IMR-90 (cell line): ENCODE measurements around the gene ERGIC1. TPM values are rescaled to one million over a fixed set of nuclear protein-coding genes. Genes with fewer than 3 reads are reported as not detected.
A peak's percentile ranks its signal among the peaks of the same experiment; 100 is the strongest.

Source experiments
- ATAC-seq: fragments of 200-7000 bp; cut with Tn5 transposase; 2 replicates; pipeline ENCODE4 v1.9.1; 2020; ENCODE audit warnings: low read depth, mild to moderate bottlenecking, moderate library complexity
- BruUV-seq: library from RNA; stranded (reverse); fragments of 400-500 nt; replicated peaks from 2 replicates; lab custom pipeline; 2021; lab: Mats Ljungman, UMichigan
- CTCF ChIA-PET: fragments of 300-600 bp; formaldehyde crosslinking; extraction: SDS; loops from one replicate; lab custom pipeline; 2021; ENCODE audit warnings: antibody characterized with exemption; lab: Yijun Ruan, JAX
- POLR2A ChIA-PET: fragments of 300-600 bp; sonication (Branson Sonifier 250); formaldehyde crosslinking; loops from one replicate; lab custom pipeline; 2022; ENCODE audit warnings: antibody characterized with exemption; ENCODE audit not compliant: unreplicated experiment; lab: Charles Lee
- DNase-seq: peaks from one replicate; pipeline ENCODE4 v3.0.0; 2013
- H2AFZ ChIP-seq: replicated peaks from 2 replicates; pipeline ENCODE3; 2013; ENCODE audit warnings: low read length, mild to moderate bottlenecking; ENCODE audit not compliant: poor library complexity
- H2AK5ac ChIP-seq: 2 replicates; pipeline ENCODE4 v1.6.1; 2013; ENCODE audit warnings: low read depth, low read length, inconsistent platforms
- H2AK9ac ChIP-seq: replicated peaks from 2 replicates; pipeline ENCODE3; 2013; ENCODE audit warnings: mild to moderate bottlenecking, low read depth, low read length, moderate library complexity; ENCODE audit not compliant: poor library complexity
- H2BK120ac ChIP-seq: 2 replicates; pipeline ENCODE4 v1.6.1; 2013; ENCODE audit warnings: low read depth, low read length, inconsistent platforms
- H2BK15ac ChIP-seq: 3 replicates; pipeline ENCODE4 v1.6.1; 2013; ENCODE audit warnings: low read depth, low read length, inconsistent platforms
- H2BK20ac ChIP-seq: 2 replicates; pipeline ENCODE4 v1.6.1; 2013; ENCODE audit warnings: low read depth, mild to moderate bottlenecking, inconsistent platforms, low read length, moderate library complexity
- H2BK5ac ChIP-seq: 2 replicates; pipeline ENCODE4 v1.6.1; 2013; ENCODE audit warnings: mild to moderate bottlenecking, low read depth, low read length, inconsistent platforms; ENCODE audit not compliant: poor library complexity, severe bottlenecking
- H3K14ac ChIP-seq: replicated peaks from 2 replicates; pipeline ENCODE4 v1.6.1; 2013; ENCODE audit warnings: low read depth, low read length, inconsistent platforms
- H3K18ac ChIP-seq: 2 replicates; pipeline ENCODE4 v1.6.1; 2013; ENCODE audit warnings: low read depth, low read length, control low read depth
- H3K23ac ChIP-seq: 2 replicates; pipeline ENCODE4 v1.6.1; 2013; ENCODE audit warnings: low read depth, low read length, inconsistent platforms
- H3K27ac ChIP-seq: 2 replicates; pipeline ENCODE4 v1.5.1; 2013; ENCODE audit warnings: mild to moderate bottlenecking, control low read depth, low read length; ENCODE audit not compliant: insufficient read depth
- H3K27me3 ChIP-seq: 2 replicates; pipeline ENCODE4 v1.6.1; 2013; ENCODE audit warnings: low read length; ENCODE audit not compliant: control insufficient read depth, insufficient read depth
- H3K36me3 ChIP-seq: 2 replicates; pipeline ENCODE4 v1.6.1; 2013; ENCODE audit warnings: low read length, mixed read lengths; ENCODE audit not compliant: control insufficient read depth, insufficient read depth
- H3K4ac ChIP-seq: 2 replicates; pipeline ENCODE4 v1.6.1; 2013; ENCODE audit warnings: low read depth, low read length, inconsistent platforms
- H3K4me1 ChIP-seq: 2 replicates; pipeline ENCODE4 v1.6.1; 2013; ENCODE audit warnings: low read length, mixed read lengths; ENCODE audit not compliant: control insufficient read depth, insufficient read depth
- H3K4me2 ChIP-seq: 2 replicates; pipeline ENCODE4 v1.6.1; 2013; ENCODE audit warnings: low read depth, mild to moderate bottlenecking, control low read depth, low read length, moderate library complexity
- H3K4me3 ChIP-seq: 2 replicates; pipeline ENCODE4 v1.5.1; 2013; ENCODE audit warnings: low read depth, mild to moderate bottlenecking, control low read depth, low read length, moderate library complexity; ENCODE audit not compliant: insufficient read depth
- H3K56ac ChIP-seq: 2 replicates; pipeline ENCODE4 v1.6.1; 2013; ENCODE audit warnings: low read length, inconsistent platforms; ENCODE audit not compliant: insufficient read depth; ENCODE audit errors: extremely low read depth
- H3K79me1 ChIP-seq, 2 experiments: 2 replicates each; pipeline ENCODE4 v1.6.1; 2013; ENCODE audit warnings: low read length in 2 of 2, inconsistent platforms in 1 of 2, low read depth in 1 of 2
- H3K9ac ChIP-seq: 2 replicates; pipeline ENCODE4 v1.6.1; 2013; ENCODE audit warnings: low read depth, low read length, control low read depth
- H3K9me1 ChIP-seq: 2 replicates; pipeline ENCODE4 v1.6.1; 2013; ENCODE audit warnings: low read length, inconsistent platforms; ENCODE audit not compliant: insufficient read depth
- H3K9me3 ChIP-seq: 2 replicates; pipeline ENCODE4 v1.6.1; 2013; ENCODE audit warnings: low read length; ENCODE audit not compliant: control insufficient read depth, insufficient read depth
- H4K20me1 ChIP-seq: 2 replicates; pipeline ENCODE4 v1.6.1; 2013; ENCODE audit warnings: low read length, inconsistent platforms; ENCODE audit not compliant: insufficient read depth
- H4K5ac ChIP-seq: 2 replicates; pipeline ENCODE4 v1.6.1; 2013; ENCODE audit warnings: mild to moderate bottlenecking, low read depth, low read length, control low read depth
- H4K8ac ChIP-seq, 2 experiments: 2 replicates each; pipeline ENCODE4 v1.6.1; 2013; ENCODE audit warnings: low read depth in 2 of 2, low read length in 2 of 2, control low read depth in 1 of 2, inconsistent platforms in 1 of 2
- H4K91ac ChIP-seq: 2 replicates; pipeline ENCODE4 v1.6.1; 2013; ENCODE audit warnings: low read depth, low read length, inconsistent platforms; ENCODE audit not compliant: insufficient read depth
- MAFK ChIP-seq: IDR thresholded peaks from 2 replicates; pipeline ENCODE4 v1.6.1; 2012; ENCODE audit warnings: low read depth, low read length, improper control_type of control experiment
- MXI1 ChIP-seq: IDR thresholded peaks from 2 replicates; pipeline ENCODE4 v1.6.1; 2012; ENCODE audit warnings: low read depth, mild to moderate bottlenecking, low read length, moderate library complexity, borderline replicate concordance
- WGBS, 2 experiments: methylation state at CpG; one replicate each; pipeline versions ENCODE4 v1.1.5 to v1.1.7; 2013; ENCODE audit warnings: missing lambda C conversion rate in 2 of 2; ENCODE audit not compliant: insufficient read length in 1 of 2; ENCODE audit errors: extremely low coverage in 2 of 2; 5-methylcytosine and 5-hydroxymethylcytosine counted together
- dilution Hi-C: fragments of 300-500 bp; cut with HindIII; formaldehyde crosslinking; loops from one replicate; pipeline ENCODE4 v1.14.3; 2018; ENCODE audit warnings: low sequenced_read_pairs; ENCODE audit not compliant: unreplicated experiment
- in situ Hi-C: fragments of 300-500 bp; cut with MboI; formaldehyde crosslinking; loops from 3 replicates; pipeline ENCODE4 v1.14.3; 2019; ENCODE audit warnings: low sequenced_read_pairs, inconsistent platforms, mixed read lengths
- intact Hi-C: fragments of 100-400 bp; cut with micrococcal nuclease; formaldehyde crosslinking; loops from 2 replicates; pipeline ENCODE4 v1.10.0; 2022
- polyA plus RNA-seq, 3 experiments: library from polyadenylated mRNA; depleted of rRNA; stranded (reverse); fragments of >200 nt; gene quantifications; 2 replicates each; pipeline ENCODE4 v1.2.3, GENCODE V29; 2012; ENCODE audit warnings: low replicate concordance in 1 of 3
- total RNA-seq: library from RNA; depleted of rRNA; stranded (reverse); fragments of >200 nt; gene quantifications from 2 replicates; pipeline ENCODE4 v1.2.3, GENCODE V29; 2012

Gene ERGIC1
- total and polyA plus RNA-seq, 2 of the 4 experiments (the other 2 are of a cell fraction), result 134 to 192 TPM

GRCh38 chr5:172801179-172801671 lies 32.8 kb upstream of the ERGIC1 start (continued):
- peak; percentile 64; the same call in 1 of the 2 replicates for TF ChIP-seq MAFK

GRCh38 chr5:172802112-172802511 lies 31.9 kb upstream of the ERGIC1 start:
- no peak for TF ChIP-seq MXI1
- BruUV-seq, result no TSS peak
- no CpG with 5 or more reads among the region's 2 CpGs for WGBS, 2 experiments
- Histone ChIP-seq H2BK5ac (peak overlapping the region; percentile 97), H3K27ac (peak overlapping the region; percentile 89), H3K4me3 (no peak overlapping the region), H4K5ac (peak overlapping the region; percentile 24), H2AK9ac (peak overlapping the region; percentile 4), H2BK20ac (peak overlapping the region; percentile 95), H3K36me3 (no peaks in the 10 kb centered on the region), H3K9me3 (no peaks in the 10 kb centered on the region), H3K14ac (peak overlapping the region; percentile 77), H3K4me1 (peaks cover 43% of the 10 kb centered on the region), H3K56ac (no peak overlapping the region), H3K4me2 (no peak overlapping the region), H4K20me1 (no peaks in the 10 kb centered on the region), H2AK5ac (peak overlapping the region; percentile 96), H3K9ac (no peak overlapping the region), H3K79me1 (peaks cover 24 to 49% of the 10 kb centered on the region in 2 experiments), H4K91ac (peak overlapping the region; percentile 97), H2BK120ac (peak overlapping the region; percentile 95), H3K23ac (0 out of 2 replicates have a peak overlapping the region, but pooled peaks have one; percentile 6), H2AFZ (no peak overlapping the region), H3K27me3 (no peaks in the 10 kb centered on the region), H4K8ac (peak overlapping the region; percentile 53 to 93), H2BK15ac (peak overlapping the region; percentile 95), H3K18ac (peak overlapping the region; percentile 95; the same call in 1 of the 2 replicates), H3K4ac (peak overlapping the region; percentile 94), H3K9me1 (peaks cover 41% of the 10 kb centered on the region)
- in situ Hi-C loops (no loop called here), intact Hi-C loops (no loop called here), dilution Hi-C loops (no loop called here)
- ATAC-seq, result no peak
- no peak for DNase-seq
- POLR2A ChIA-PET, result no interaction called here
- CTCF ChIA-PET, result no interaction called here
